Calu3 (cell line): ENCODE data around the gene PACRG. TPM values are rescaled to one million over a fixed set of nuclear protein-coding genes. Genes with fewer than 3 reads are reported as not detected.

ENCODE experiments used
- BruUV-seq: library from RNA; stranded (reverse); fragments of 400-500 nt; replicated peaks from 2 replicates; lab custom pipeline; 2021; lab: Mats Ljungman, UMichigan
- CTCF ChIA-PET: fragments of 300-600 bp; sonication (Branson Sonifier 250); formaldehyde crosslinking; loops from one replicate; lab custom pipeline; 2022; ENCODE audit warnings: antibody characterized with exemption; lab: Charles Lee
- DNase-seq: peaks from one replicate; pipeline ENCODE4 v3.0.0; 2022
- H3K27ac Mint-ChIP-seq: one replicate; pipeline ENCODE4 v1.8.0; 2022; ENCODE audit warnings: mixed read lengths; ENCODE audit not compliant: unreplicated experiment
- H3K27me3 Mint-ChIP-seq: one replicate; pipeline ENCODE4 v1.8.0; 2022; ENCODE audit warnings: mixed read lengths; ENCODE audit not compliant: unreplicated experiment
- H3K36me3 Mint-ChIP-seq: one replicate; pipeline ENCODE4 v1.8.0; 2022; ENCODE audit warnings: mild to moderate bottlenecking, moderate library complexity, mixed read lengths; ENCODE audit not compliant: insufficient read depth, unreplicated experiment
- H3K4me1 Mint-ChIP-seq: one replicate; pipeline ENCODE4 v1.8.0; 2022; ENCODE audit warnings: mild to moderate bottlenecking, low read depth, mixed read lengths; ENCODE audit not compliant: unreplicated experiment
- H3K4me3 Mint-ChIP-seq: one replicate; pipeline ENCODE4 v1.8.0; 2022; ENCODE audit warnings: mild to moderate bottlenecking, low read depth, moderate library complexity, mixed read lengths; ENCODE audit not compliant: unreplicated experiment
- H3K9me3 Mint-ChIP-seq: one replicate; pipeline ENCODE4 v1.8.0; 2022; ENCODE audit warnings: low read depth, mixed read lengths; ENCODE audit not compliant: unreplicated experiment
- intact Hi-C: fragments of 100-400 bp; cut with micrococcal nuclease; formaldehyde crosslinking; loops from one replicate; pipeline ENCODE4 v1.10.0; 2022; ENCODE audit not compliant: unreplicated experiment
- total RNA-seq: library from RNA; stranded (reverse); gene quantifications from 2 replicates; pipeline ENCODE4 v1.2.3, GENCODE V29; 2022
- TF ChIP-seq, protein P1 (sequence below): fragments of 200-600 bp; IDR thresholded peaks from one replicate; pipeline ENCODE4 v1.8.0; 2022; ENCODE audit warnings: antibody characterized with exemption; ENCODE audit not compliant: unreplicated experiment

The PACRG gene
- total RNA-seq, 1 experiment from 2014 or later = 1.5 TPM

DNA sequence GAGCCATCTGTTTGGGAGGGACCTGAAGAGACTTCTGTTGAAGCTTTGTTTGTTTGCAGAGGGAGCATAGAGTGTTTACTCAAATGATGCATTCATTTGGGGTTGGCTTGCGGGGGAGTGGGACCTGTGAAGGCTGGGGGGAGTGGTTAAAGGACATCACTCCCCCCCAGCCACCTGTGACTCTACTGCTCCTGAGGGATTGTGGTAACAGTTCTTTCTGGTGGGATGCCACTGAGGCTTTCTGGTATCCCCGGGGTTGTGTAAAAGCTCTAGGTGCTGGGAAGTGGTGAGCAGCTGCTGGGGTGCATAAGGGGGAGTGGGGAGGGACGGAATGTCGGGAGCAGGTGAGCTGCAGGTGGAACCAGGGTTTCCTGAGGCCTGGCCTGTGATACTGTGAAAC, 447.5 kb downstream of the PACRG start:
- H3K4me1 Mint-ChIP-seq = no peaks in the 10 kb centered on the region
- CTCF ChIA-PET = no interaction called here
- TF ChIP-seq, protein P1, sequence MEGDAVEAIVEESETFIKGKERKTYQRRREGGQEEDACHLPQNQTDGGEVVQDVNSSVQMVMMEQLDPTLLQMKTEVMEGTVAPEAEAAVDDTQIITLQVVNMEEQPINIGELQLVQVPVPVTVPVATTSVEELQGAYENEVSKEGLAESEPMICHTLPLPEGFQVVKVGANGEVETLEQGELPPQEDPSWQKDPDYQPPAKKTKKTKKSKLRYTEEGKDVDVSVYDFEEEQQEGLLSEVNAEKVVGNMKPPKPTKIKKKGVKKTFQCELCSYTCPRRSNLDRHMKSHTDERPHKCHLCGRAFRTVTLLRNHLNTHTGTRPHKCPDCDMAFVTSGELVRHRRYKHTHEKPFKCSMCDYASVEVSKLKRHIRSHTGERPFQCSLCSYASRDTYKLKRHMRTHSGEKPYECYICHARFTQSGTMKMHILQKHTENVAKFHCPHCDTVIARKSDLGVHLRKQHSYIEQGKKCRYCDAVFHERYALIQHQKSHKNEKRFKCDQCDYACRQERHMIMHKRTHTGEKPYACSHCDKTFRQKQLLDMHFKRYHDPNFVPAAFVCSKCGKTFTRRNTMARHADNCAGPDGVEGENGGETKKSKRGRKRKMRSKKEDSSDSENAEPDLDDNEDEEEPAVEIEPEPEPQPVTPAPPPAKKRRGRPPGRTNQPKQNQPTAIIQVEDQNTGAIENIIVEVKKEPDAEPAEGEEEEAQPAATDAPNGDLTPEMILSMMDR = no peak
- H3K9me3 Mint-ChIP-seq = no peaks in the 10 kb centered on the region
- no peak overlapping the region for H3K27ac Mint-ChIP-seq
- no peak overlapping the region for H3K4me3 Mint-ChIP-seq
- no peak for DNase-seq
- H3K27me3 Mint-ChIP-seq = no peaks in the 10 kb centered on the region
- BruUV-seq = no TSS peak
- no peaks in the 10 kb centered on the region for H3K36me3 Mint-ChIP-seq
- intact Hi-C loops = no loop called here

DNA sequence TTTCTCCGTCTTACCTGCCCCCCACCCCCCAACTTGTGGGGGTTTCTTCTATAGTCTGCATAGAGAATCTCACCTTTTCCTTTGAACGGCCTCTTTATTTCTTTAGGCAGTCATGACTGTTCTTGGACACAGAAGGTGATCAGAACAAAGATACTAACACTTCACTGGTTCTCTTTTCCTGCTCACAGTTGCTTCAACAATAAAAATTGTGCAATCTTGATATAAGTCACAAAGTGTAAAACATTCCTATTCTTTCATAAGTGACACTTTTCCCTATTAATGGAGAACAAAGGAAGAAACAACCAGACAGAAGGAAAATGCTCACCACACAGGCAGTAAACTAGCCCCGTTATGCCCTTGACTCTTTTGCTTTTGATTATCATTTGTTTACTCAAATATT, 448.3 kb downstream of the PACRG start:
- Mint-ChIP-seq H3K27me3 (no peaks in the 10 kb centered on the region), H3K27ac (no peak overlapping the region), H3K36me3 (peaks cover 3% of the 10 kb centered on the region), H3K9me3 (no peaks in the 10 kb centered on the region), H3K4me3 (no peak overlapping the region), H3K4me1 (peaks cover 3% of the 10 kb centered on the region)
- intact Hi-C loops = no loop called here
- BruUV-seq = no TSS peak
- TF ChIP-seq, protein P1 = no peak
- DNase-seq = no peak
- CTCF ChIA-PET = no interaction called here

DNA sequence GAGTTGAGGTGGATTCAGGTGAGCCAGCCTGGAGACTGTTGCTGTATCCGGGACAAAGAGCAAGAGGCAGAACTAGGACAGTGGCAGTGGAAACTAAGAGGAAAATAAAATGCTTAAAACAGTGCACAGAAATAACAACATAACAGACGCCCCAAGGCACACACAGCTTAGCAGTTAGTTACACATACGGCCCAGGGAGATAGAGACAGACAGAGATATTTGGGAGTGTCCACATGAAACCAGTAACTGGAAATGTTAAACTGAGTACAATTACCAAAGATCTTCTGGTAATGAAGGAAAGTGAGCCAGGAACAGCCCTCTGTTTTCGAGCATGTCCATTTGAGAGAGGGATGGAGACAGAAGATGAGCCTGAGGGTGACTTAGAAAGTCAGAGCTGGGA, 449.2 kb downstream of the PACRG start:
- intact Hi-C loops = no loop called here
- H3K9me3 Mint-ChIP-seq = no peaks in the 10 kb centered on the region
- TF ChIP-seq, protein P1 = no peak
- peaks cover 5% of the 10 kb centered on the region for H3K36me3 Mint-ChIP-seq
- no peak overlapping the region for H3K4me3 Mint-ChIP-seq
- CTCF ChIA-PET = interaction anchor here (0.6 to 1.5 kb wide), 2 partner anchors 141 to 466 kb away, joined by 4 to 6 read pairs; no protein-coding TSS in a partner anchor
- no TSS peak for BruUV-seq
- H3K27me3 Mint-ChIP-seq = no peaks in the 10 kb centered on the region
- H3K4me1 Mint-ChIP-seq = peaks cover 11% of the 10 kb centered on the region
- H3K27ac Mint-ChIP-seq = no peak overlapping the region
- DNase-seq = no peak

DNA sequence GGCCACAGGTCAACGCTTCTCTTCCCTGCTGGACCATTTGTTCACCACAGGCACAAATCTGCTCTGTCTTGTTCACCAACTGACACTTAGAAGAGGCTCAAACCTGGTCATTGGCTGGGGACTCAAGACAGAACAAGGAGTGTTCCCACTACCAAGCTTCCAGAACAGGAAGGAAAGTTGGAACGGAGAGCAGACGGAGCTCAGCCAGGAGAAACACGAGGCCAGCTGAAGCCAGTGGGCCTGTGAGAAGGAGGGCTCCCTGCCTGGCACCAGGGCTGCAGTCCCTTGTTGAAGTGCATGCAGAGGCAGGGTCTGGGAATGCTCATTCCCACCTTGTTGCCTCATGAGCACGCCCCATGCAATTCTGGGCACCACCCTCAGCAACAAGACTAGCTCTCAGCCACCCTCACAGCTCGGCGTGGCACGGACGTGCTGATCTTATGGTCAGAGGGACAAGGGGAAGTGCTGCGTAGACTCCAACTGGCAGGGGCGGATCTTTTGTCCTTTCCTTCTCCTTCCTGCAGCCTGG, 450.2 kb downstream of the PACRG start:
- no TSS peak for BruUV-seq
- Mint-ChIP-seq H3K9me3 (peaks cover 4% of the 10 kb centered on the region), H3K36me3 (peaks cover 5% of the 10 kb centered on the region), H3K4me1 (peaks cover 21% of the 10 kb centered on the region), H3K4me3 (no peak overlapping the region), H3K27ac (no peak overlapping the region), H3K27me3 (no peaks in the 10 kb centered on the region)
- TF ChIP-seq, protein P1 = no peak
- CTCF ChIA-PET = interaction anchor here (1.5 kb wide), 1 partner anchor 140 kb away, joined by 4 read pairs; no protein-coding TSS in a partner anchor
- intact Hi-C loops = no loop called here
- DNase-seq = no peak
